ENCODE measurements around the gene TFB1M. TPM values are rescaled to one million over a fixed set of nuclear protein-coding genes. Genes with fewer than 3 reads are reported as not detected.
A peak's percentile ranks its signal among the peaks of the same experiment; 100 is the strongest.
"Not testable (repeated sequence)": the region's sequence is repeated elsewhere in the genome, so short reads cannot be mapped to it uniquely, and the experiment has no call there.

The TFB1M gene
- total RNA-seq, 1 donor: 20.0 TPM

- no peak for TF ChIP-seq CTCF (IDR thresholded peaks at IDR 0.05; ENCODE audit: insufficient read depth, low read length)
- no peak overlapping the region for H3K4me3 ChIP-seq (ENCODE audit: low read depth, low read length)
- peak; percentile 80 for DNase-seq (ENCODE audit: low read depth)
These were observed 40.9 kb downstream of the TFB1M start for GRCh38 chr6:155273431-155273830.

GRCh38 chr6:155272353-155273232 is 41.7 kb downstream of the TFB1M start:
- no peak overlapping the region for H3K4me3 ChIP-seq (ENCODE audit: low read depth, low read length)
- no peak for TF ChIP-seq CTCF (IDR thresholded peaks at IDR 0.05; ENCODE audit: insufficient read depth, low read length)
- DNase-seq (ENCODE audit: low read depth): peak; percentile 70

- H3K4me3 ChIP-seq (ENCODE audit: low read depth, low read length): no peak overlapping the region
- DNase-seq (ENCODE audit: low read depth): no peak
- no peak for TF ChIP-seq CTCF (IDR thresholded peaks at IDR 0.05; ENCODE audit: insufficient read depth, low read length)
These were observed 43.1 kb downstream of the TFB1M start for GRCh38 chr6:155271145-155271544.

- H3K4me3 ChIP-seq (ENCODE audit: low read depth, low read length): no peak overlapping the region
- TF ChIP-seq CTCF (IDR thresholded peaks at IDR 0.05; ENCODE audit: insufficient read depth, low read length): no peak
- DNase-seq (ENCODE audit: low read depth): no peak
These were observed 43.7 kb downstream of the TFB1M start for GRCh38 chr6:155270561-155271091.

GRCh38 chr6:155269765-155270164 is 44.5 kb downstream of the TFB1M start:
- no peak overlapping the region for H3K4me3 ChIP-seq (ENCODE audit: low read depth, low read length)
- no peak for DNase-seq (ENCODE audit: low read depth)
- TF ChIP-seq CTCF (IDR thresholded peaks at IDR 0.05; ENCODE audit: insufficient read depth, low read length): no peak

GRCh38 chr6:155268088-155268867 is 46.0 kb downstream of the TFB1M start:
- DNase-seq (ENCODE audit: low read depth): peak; percentile 56
- peak; percentile 62 for TF ChIP-seq CTCF (IDR thresholded peaks at IDR 0.05; ENCODE audit: insufficient read depth, low read length)
- not testable (repeated sequence) for H3K4me3 ChIP-seq (ENCODE audit: low read depth, low read length)
